OCI-LY3 (cell line): Measurements from ENCODE around the gene ZSCAN16.

Experiments
- CTCF ChIP-seq: fragments of 200-600, 300-600 bp; sonication (generic); IDR thresholded peaks from 2 replicates; pipeline ENCODE4 v1.5.1; 2014; ENCODE audit warnings: antibody characterized with exemption, low read length, low read depth
- EZH2phosphoT487 ChIP-seq: fragments of 200-600 bp; shearing (Covaris generic); IDR thresholded peaks from 2 replicates; pipeline ENCODE4 v1.6.1; 2018; ENCODE audit warnings: antibody characterized with exemption, mixed run types, low read depth

GRCh38 chr6:28090917-28091586, 33.4 kb upstream of the ZSCAN16 start:
- TF ChIP-seq CTCF (no peak), EZH2phosphoT487 (no peak)
